CD8-positive, alpha-beta memory T cell (primary cell): ENCODE measurements around the gene QSOX1. TPM values are rescaled to one million over a fixed set of nuclear protein-coding genes. Genes with fewer than 3 reads are reported as not detected.
A peak's percentile ranks its signal among the peaks of the same experiment; 100 is the strongest.

Source experiments
- CTCF ChIA-PET: fragments of 350-600 bp; sonication (Branson Sonifier 250); formaldehyde crosslinking; loops from one replicate; lab custom pipeline; 2021; ENCODE audit warnings: antibody characterized with exemption; lab: Charles Lee
- POLR2A ChIA-PET: fragments of 350-600 bp; sonication (Branson Sonifier 250); formaldehyde crosslinking; loops from one replicate; lab custom pipeline; 2021; ENCODE audit warnings: antibody characterized with exemption; lab: Charles Lee
- DNase-seq, 5 donors: peaks; one replicate each; pipeline versions ENCODE4 v3.0.0 to v3.0.0-alpha.2; 2020 to 2022; ENCODE audit warnings: mixed read lengths in 1 of 5
- H3K27ac ChIP-seq: one replicate; pipeline ENCODE4 v1.7.0; 2013; ENCODE audit warnings: low read depth, mild to moderate bottlenecking, low read length, moderate library complexity
- H3K27me3 ChIP-seq: 2 replicates; pipeline ENCODE4 v1.7.0; 2013; ENCODE audit warnings: low read length, mild to moderate bottlenecking; ENCODE audit not compliant: insufficient read depth, poor library complexity, severe bottlenecking
- H3K36me3 ChIP-seq: 2 replicates; pipeline ENCODE4 v1.7.0; 2013; ENCODE audit warnings: mild to moderate bottlenecking, low read length, moderate library complexity; ENCODE audit not compliant: insufficient read depth
- H3K4me1 ChIP-seq: 2 replicates; pipeline ENCODE4 v1.7.0; 2013; ENCODE audit warnings: mild to moderate bottlenecking, low read length, moderate library complexity; ENCODE audit not compliant: insufficient read depth
- H3K4me3 ChIP-seq: 2 replicates; pipeline ENCODE4 v1.7.0; 2013; ENCODE audit warnings: mild to moderate bottlenecking, low read length
- H3K9me3 ChIP-seq: 2 replicates; pipeline ENCODE4 v1.7.0; 2013; ENCODE audit warnings: mild to moderate bottlenecking, low read length
- H3K27ac Mint-ChIP-seq, 8 donors: one replicate each; pipeline ENCODE4 v1.8.0; 2020 to 2021; ENCODE audit warnings: mixed read lengths in 8 of 8, mild to moderate bottlenecking in 6 of 8, inconsistent platforms in 3 of 8, moderate library complexity in 3 of 8
- H3K27me3 Mint-ChIP-seq, 2 donors: one replicate each; pipeline ENCODE4 v1.8.0; 2020 to 2021; ENCODE audit warnings: mixed read lengths in 2 of 2, mild to moderate bottlenecking in 1 of 2, moderate library complexity in 1 of 2
- H3K36me3 Mint-ChIP-seq, 3 donors: one replicate each; pipeline ENCODE4 v1.8.0; 2020 to 2021; ENCODE audit warnings: mixed read lengths in 3 of 3, inconsistent platforms in 1 of 3, mild to moderate bottlenecking in 1 of 3
- H3K4me1 Mint-ChIP-seq, 3 donors: one replicate each; pipeline ENCODE4 v1.8.0; 2020 to 2021; ENCODE audit warnings: mixed read lengths in 3 of 3, inconsistent platforms in 1 of 3, mild to moderate bottlenecking in 1 of 3
- H3K4me3 Mint-ChIP-seq, 7 donors: one replicate each; pipeline ENCODE4 v1.8.0; 2020 to 2021; ENCODE audit warnings: mixed read lengths in 7 of 7, mild to moderate bottlenecking in 6 of 7, moderate library complexity in 4 of 7, inconsistent platforms in 2 of 7
- H3K9me3 Mint-ChIP-seq, 5 donors: one replicate each; pipeline ENCODE4 v1.8.0; 2020 to 2022; ENCODE audit warnings: mixed read lengths in 5 of 5, mild to moderate bottlenecking in 3 of 5, moderate library complexity in 2 of 5, inconsistent platforms in 1 of 5
- polyA plus RNA-seq: library from polyadenylated mRNA; unstranded; fragments of 300-500 nt; fragmentation: Illumina TruSeq; gene quantifications from one replicate; pipeline ENCODE4 v1.2.3, GENCODE V29; 2021
- total RNA-seq, 2 experiments: library from RNA; stranded (reverse); gene quantifications; one replicate each; pipeline ENCODE4 v1.2.3, GENCODE V29; 2021

Gene QSOX1
- total RNA-seq (10 to 100 TPM; 32.9 to 33.3 TPM), polyA plus RNA-seq (14.2 TPM)

- no peaks in the 10 kb centered on the region for H3K9me3 Mint-ChIP-seq
- DNase-seq = peak; percentile 84 to 94 (median 86)
- POLR2A ChIA-PET = interaction anchor here (1.0 to 2.0 kb wide), 3 partner anchors 272 to 347 kb away, joined by 3 to 6 read pairs (median 4); partner anchors contain the start of gene TOR1AIP1
- H3K27ac Mint-ChIP-seq = peak within 1 kb of the TSS; percentile 79 to 98 (median 92)
- peaks cover 28 to 42% (median 38%) of the 10 kb centered on the region in 3 donors for H3K4me1 Mint-ChIP-seq
- Histone ChIP-seq H3K4me3 (peak within 1 kb of the TSS; percentile 86), H3K27ac (peak within 1 kb of the TSS; percentile 58), H3K36me3 (no peaks in the 10 kb centered on the region), H3K9me3 (no peaks in the 10 kb centered on the region), H3K4me1 (peaks cover 18% of the 10 kb centered on the region), H3K27me3 (no peaks in the 10 kb centered on the region)
- peaks cover 0 to 3% (median 3%) of the 10 kb centered on the region in 3 donors for H3K36me3 Mint-ChIP-seq
- CTCF ChIA-PET = interaction anchor here (1.1 kb wide), 1 partner anchor 14 kb away, joined by 3 read pairs; no protein-coding TSS in a partner anchor
- H3K4me3 Mint-ChIP-seq = peak within 1 kb of the TSS; percentile 83 to 96 (median 92)
- no peaks in the 10 kb centered on the region for H3K27me3 Mint-ChIP-seq
Observed at GRCh38 chr1:180154325-180155181, at the start of gene QSOX1. TSS of gene QSOX1 (plus strand) at chr1:180154869. CDS start at chr1:180154908, 39 bp downstream.

- Histone ChIP-seq H3K36me3 (peaks cover 17% of the 10 kb centered on the region), H3K27ac (no peak overlapping the region), H3K4me1 (no peaks in the 10 kb centered on the region), H3K4me3 (no peak overlapping the region), H3K9me3 (no peaks in the 10 kb centered on the region), H3K27me3 (no peaks in the 10 kb centered on the region)
- ChIA-PET CTCF (no interaction called here), POLR2A (no interaction called here)
- Mint-ChIP-seq H3K4me3 (no peak overlapping the region), H3K4me1 (peaks cover 0 to 2% (median 0%) of the 10 kb centered on the region in 3 donors), H3K9me3 (no peaks in the 10 kb centered on the region), H3K36me3 (peaks cover 6 to 62% (median 28%) of the 10 kb centered on the region in 3 donors), H3K27ac (peak overlapping the region in 1 of 8 donors; percentile 25), H3K27me3 (no peaks in the 10 kb centered on the region)
- DNase-seq = no peak
Observed at GRCh38 chr1:180112091-180112490, 42.6 kb upstream of the QSOX1 start.

GRCh38 chr1:180112984-180113647, 41.6 kb upstream of the QSOX1 start:
- no peaks in the 10 kb centered on the region for H3K27me3 Mint-ChIP-seq
- H3K4me3 Mint-ChIP-seq = no peak overlapping the region
- Histone ChIP-seq H3K27ac (no peak overlapping the region), H3K36me3 (peaks cover 17% of the 10 kb centered on the region), H3K4me1 (no peaks in the 10 kb centered on the region), H3K9me3 (no peaks in the 10 kb centered on the region), H3K4me3 (no peak overlapping the region), H3K27me3 (no peaks in the 10 kb centered on the region)
- no peaks in the 10 kb centered on the region for H3K9me3 Mint-ChIP-seq
- POLR2A ChIA-PET = no interaction called here
- peaks cover 0 to 2% (median 0%) of the 10 kb centered on the region in 3 donors for H3K4me1 Mint-ChIP-seq
- no peak overlapping the region for H3K27ac Mint-ChIP-seq
- CTCF ChIA-PET = interaction anchor here (0.7 kb wide), 1 partner anchor 66 kb away, joined by 3 read pairs; no protein-coding TSS in a partner anchor
- no peak for DNase-seq
- peaks cover 6 to 54% (median 25%) of the 10 kb centered on the region in 3 donors for H3K36me3 Mint-ChIP-seq

GRCh38 chr1:180114396-180114945, 40.2 kb upstream of the QSOX1 start:
- H3K4me3 Mint-ChIP-seq = no peak overlapping the region
- H3K36me3 Mint-ChIP-seq = peaks cover 6 to 41% (median 25%) of the 10 kb centered on the region in 3 donors

DNA sequence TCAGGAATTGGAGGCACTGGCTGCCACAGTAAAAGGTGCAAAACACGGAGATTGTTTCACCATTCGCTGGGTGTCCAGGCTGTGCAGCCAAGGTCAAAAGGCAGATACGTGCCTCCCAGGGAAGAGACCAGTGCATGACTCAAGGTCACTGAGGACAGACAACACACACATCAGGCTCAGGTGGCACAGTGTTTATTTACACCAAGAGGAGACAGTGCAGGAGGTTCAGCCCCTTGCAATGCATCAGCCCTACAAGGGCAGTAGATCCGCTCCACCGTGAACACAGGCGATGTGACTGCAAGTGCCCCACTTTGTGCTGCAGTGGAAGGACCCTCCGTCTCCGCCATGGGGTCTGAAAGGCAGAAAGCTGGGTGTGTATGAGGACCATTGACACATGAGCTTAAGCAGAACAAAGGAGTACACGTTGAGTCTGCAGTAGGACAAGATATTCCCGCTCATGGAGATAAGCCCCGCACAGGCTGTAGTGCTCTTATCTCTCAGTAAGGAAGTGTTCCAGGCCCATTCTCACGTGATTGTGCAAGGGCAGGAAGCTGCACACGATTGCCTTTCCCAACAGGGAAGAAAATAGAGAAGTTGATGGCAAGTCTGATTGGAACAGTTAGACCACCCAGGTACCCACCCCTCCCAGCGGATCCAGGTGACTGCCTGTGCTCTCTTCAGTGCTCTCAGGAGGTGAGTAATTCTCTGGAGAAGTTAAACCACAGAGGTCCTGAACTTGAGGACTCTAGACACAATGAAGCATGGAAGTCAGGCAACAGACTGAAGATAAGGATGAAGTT, 37.5 kb upstream of the QSOX1 start:
- no peak overlapping the region for H3K4me3 Mint-ChIP-seq
- H3K4me1 Mint-ChIP-seq = peaks cover 0 to 2% (median 0%) of the 10 kb centered on the region in 3 donors
- no peaks in the 10 kb centered on the region for H3K9me3 ChIP-seq
- DNase-seq = no peak
- ChIA-PET POLR2A (interaction anchor here (0.6 kb wide), 1 partner anchor 186 kb away, joined by 5 read pairs; no protein-coding TSS in a partner anchor), CTCF (no interaction called here)
- H3K9me3 Mint-ChIP-seq = no peaks in the 10 kb centered on the region
- no peaks in the 10 kb centered on the region for H3K4me1 ChIP-seq
- no peaks in the 10 kb centered on the region for H3K27me3 ChIP-seq
- H3K36me3 ChIP-seq = no peaks in the 10 kb centered on the region
- no peaks in the 10 kb centered on the region for H3K27me3 Mint-ChIP-seq
- H3K27ac Mint-ChIP-seq = peak overlapping the region in 1 of 8 donors; percentile 71
- H3K27ac ChIP-seq = no peak overlapping the region
- no peak overlapping the region for H3K4me3 ChIP-seq
- peaks cover 0 to 16% (median 13%) of the 10 kb centered on the region in 3 donors for H3K36me3 Mint-ChIP-seq

More at GRCh38 chr1:180114396-180114945, 40.2 kb upstream of the QSOX1 start:
- ChIA-PET CTCF (no interaction called here), POLR2A (no interaction called here)
- no peaks in the 10 kb centered on the region for H3K9me3 ChIP-seq
- H3K27me3 ChIP-seq = no peaks in the 10 kb centered on the region
- H3K27me3 Mint-ChIP-seq = no peaks in the 10 kb centered on the region
- H3K9me3 Mint-ChIP-seq = no peaks in the 10 kb centered on the region
- no peak overlapping the region for H3K4me3 ChIP-seq
- no peak overlapping the region for H3K27ac Mint-ChIP-seq
- peaks cover 0 to 2% (median 0%) of the 10 kb centered on the region in 3 donors for H3K4me1 Mint-ChIP-seq
- no peaks in the 10 kb centered on the region for H3K4me1 ChIP-seq
- H3K36me3 ChIP-seq = peaks cover 12% of the 10 kb centered on the region
- H3K27ac ChIP-seq = no peak overlapping the region
- no peak for DNase-seq

GRCh38 chr1:180117764-180118116, 36.9 kb upstream of the QSOX1 start:
- Histone ChIP-seq H3K9me3 (no peaks in the 10 kb centered on the region), H3K27me3 (no peaks in the 10 kb centered on the region), H3K36me3 (no peaks in the 10 kb centered on the region), H3K4me3 (no peak overlapping the region), H3K4me1 (no peaks in the 10 kb centered on the region), H3K27ac (no peak overlapping the region)
- Mint-ChIP-seq H3K4me3 (no peak overlapping the region), H3K4me1 (no peaks in the 10 kb centered on the region), H3K27me3 (no peaks in the 10 kb centered on the region), H3K27ac (peak overlapping the region in 2 of 8 donors; percentile 36 to 71), H3K9me3 (no peaks in the 10 kb centered on the region), H3K36me3 (peaks cover 0 to 10% (median 9%) of the 10 kb centered on the region in 3 donors)
- POLR2A ChIA-PET = no interaction called here
- CTCF ChIA-PET = no interaction called here
- DNase-seq = no peak

DNA sequence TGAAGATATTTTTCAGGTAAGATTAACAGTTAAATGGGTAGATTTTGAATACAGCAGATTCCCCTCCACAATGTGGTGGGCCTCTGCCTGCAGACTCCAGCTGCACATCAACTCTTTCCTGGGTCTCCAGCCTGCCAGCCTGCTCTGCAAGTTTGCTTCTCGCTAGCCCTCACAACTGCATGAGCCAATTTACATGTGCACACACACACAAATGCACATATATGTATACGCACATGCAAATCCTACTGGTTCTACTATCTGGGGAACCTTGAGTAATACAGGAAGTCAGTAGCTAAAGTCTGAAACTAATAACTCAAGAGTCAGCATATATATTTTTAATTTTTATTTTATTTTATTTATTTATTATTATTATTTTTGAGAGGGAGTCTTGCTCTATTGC, 34.8 kb upstream of the QSOX1 start:
- H3K4me1 ChIP-seq = no peaks in the 10 kb centered on the region
- no peak overlapping the region for H3K27ac ChIP-seq
- Mint-ChIP-seq H3K36me3 (peaks cover 0 to 4% (median 3%) of the 10 kb centered on the region in 3 donors), H3K4me3 (no peak overlapping the region), H3K9me3 (no peaks in the 10 kb centered on the region), H3K27me3 (peaks cover 0 to 5% of the 10 kb centered on the region in 2 donors), H3K27ac (no peak overlapping the region), H3K4me1 (no peaks in the 10 kb centered on the region)
- no peaks in the 10 kb centered on the region for H3K36me3 ChIP-seq
- H3K4me3 ChIP-seq = no peak overlapping the region
- POLR2A ChIA-PET = no interaction called here
- DNase-seq = no peak
- CTCF ChIA-PET = interaction anchor here (0.7 kb wide), 1 partner anchor 252 kb away, joined by 3 read pairs; no protein-coding TSS in a partner anchor
- no peaks in the 10 kb centered on the region for H3K27me3 ChIP-seq
- H3K9me3 ChIP-seq = no peaks in the 10 kb centered on the region
